Head of caudate nucleus (tissue), 42 donors: Measurements from ENCODE around the gene TMEM52B.

Source experiments
- DNase-seq, 42 donors: peaks; one replicate each; pipeline versions ENCODE4 v3.0.0 to v3.0.0-alpha.2; 2020 to 2021; ENCODE audit warnings: mixed read lengths in 7 of 42
- intact Hi-C: fragments of 100-400 bp; cut with DNase I; formaldehyde crosslinking; loops from one replicate; pipeline ENCODE4 v1.15.0; 2022

Gene TMEM52B

DNA sequence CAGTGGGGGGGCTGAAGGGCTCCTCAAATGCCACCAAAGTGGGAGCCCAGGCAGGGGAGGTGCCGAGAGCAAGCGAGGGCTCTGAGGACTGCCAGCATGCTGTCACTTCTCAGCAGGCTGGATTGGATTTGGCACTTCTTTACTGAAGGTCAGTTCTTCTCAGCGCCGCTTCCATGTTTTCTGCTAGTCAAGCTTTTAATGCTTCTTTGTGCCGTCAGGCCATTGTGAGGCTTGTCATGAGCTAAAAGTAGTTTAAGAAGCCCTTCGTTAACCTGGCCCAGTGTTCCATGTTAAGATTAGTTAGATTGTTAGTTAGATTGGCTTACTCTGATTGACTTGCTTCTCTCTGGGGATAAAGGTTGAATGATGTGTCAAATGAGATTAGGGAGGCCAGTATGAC is 47.3 kb downstream of the TMEM52B start:
- intact Hi-C loops, result no loop called here
- DNase-seq, result no peak

DNA sequence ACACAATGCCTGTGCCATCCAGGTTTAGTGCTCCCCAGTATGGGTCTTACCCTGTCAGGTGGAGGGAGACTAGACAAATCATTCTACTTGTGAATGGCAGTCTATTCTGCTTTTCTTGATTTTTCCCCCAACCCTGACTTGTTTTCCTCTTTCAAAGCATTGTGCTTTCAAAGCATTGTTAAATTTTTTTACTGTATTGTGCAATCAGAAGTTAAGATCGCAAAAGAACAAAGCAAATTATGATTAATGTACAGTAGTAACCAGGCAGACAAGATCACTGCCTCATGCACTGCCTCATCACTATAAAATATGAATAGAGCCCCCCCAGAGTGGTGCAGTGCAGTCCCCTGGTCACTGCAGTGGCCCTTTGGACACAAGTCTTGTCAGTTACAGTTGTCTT is 47.9 kb downstream of the TMEM52B start:
- intact Hi-C loops, result no loop called here

GRCh38 chr12:10227648-10228047 is 48.8 kb downstream of the TMEM52B start:
- no peak for DNase-seq
- intact Hi-C loops, result no loop called here

More for the DNA sequence above, 47.9 kb downstream of the TMEM52B start:
- DNase-seq, result no peak

GRCh38 chr12:10234562-10234961 is 55.7 kb downstream of the TMEM52B start:
- no peak for DNase-seq
- intact Hi-C loops, result loop anchor here (10.0 kb wide), 2 partner anchors 330 to 520 kb away; no protein-coding TSS in a partner anchor

GRCh38 chr12:10235761-10236631 is 57.2 kb downstream of the TMEM52B start:
- intact Hi-C loops, result loop anchor here (10.0 kb wide), 2 partner anchors 329 to 519 kb away; no protein-coding TSS in a partner anchor
- peak in 40 of 42 donors; percentile 22 to 85 (median 60) for DNase-seq

GRCh38 chr12:10236720-10237119 is 57.9 kb downstream of the TMEM52B start:
- DNase-seq, result no peak
- intact Hi-C loops, result loop anchor here (10.0 kb wide), 2 partner anchors 328 to 518 kb away; no protein-coding TSS in a partner anchor

GRCh38 chr12:10238526-10238925 is 59.7 kb downstream of the TMEM52B start:
- no peak for DNase-seq
- intact Hi-C loops, result loop anchor here (10.0 kb wide), 2 partner anchors 326 to 516 kb away; no protein-coding TSS in a partner anchor

DNA sequence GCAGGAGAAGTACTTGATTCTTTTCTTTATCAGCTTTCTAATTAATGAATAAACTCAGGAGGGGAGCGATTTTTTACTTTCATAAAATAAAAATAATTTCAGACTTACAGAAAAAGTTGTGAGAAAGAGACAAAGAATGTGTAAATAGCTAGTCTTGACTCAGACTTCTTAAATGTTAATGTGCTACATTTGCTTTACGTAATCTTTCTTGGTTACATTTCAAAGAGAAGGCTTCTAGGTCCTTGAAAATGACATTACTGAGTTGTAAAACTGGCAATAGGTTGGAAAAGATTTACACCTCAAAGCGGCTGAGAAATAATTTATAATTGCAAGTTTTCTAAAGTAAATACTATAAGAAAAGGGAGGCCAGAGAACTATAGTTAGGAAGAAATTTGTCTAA is 62.5 kb downstream of the TMEM52B start:
- no peak for DNase-seq
- intact Hi-C loops, result no loop called here
